ENCODE measurements around the gene CT47A1.
A peak's percentile ranks its signal among the peaks of the same experiment; 100 is the strongest.
"Not testable (repeated sequence)": the region's sequence is repeated elsewhere in the genome, so short reads cannot be mapped to it uniquely, and the experiment has no call there.

CT47A1 gene

GRCh38 chrX:120985660-120986059 lies at the start of gene CT47A1:
Gene CT47A1, minus strand, starts transcription at chrX:120985760. Its CDS starts 231 bp downstream, at chrX:120985529.
- FAIRE-seq: not testable (repeated sequence)

GRCh38 chrX:121032531-121032930 lies 47.0 kb upstream of the CT47A1 start:
- FAIRE-seq: no peak

GRCh38 chrX:121030083-121030482 lies 44.5 kb upstream of the CT47A1 start:
- no peak for FAIRE-seq

GRCh38 chrX:121028419-121028818 lies 42.9 kb upstream of the CT47A1 start:
- no peak for FAIRE-seq

- no peak for FAIRE-seq
Measured at GRCh38 chrX:121014826-121015225, 29.3 kb upstream of the CT47A1 start.

GRCh38 chrX:121013897-121014455 lies 28.4 kb upstream of the CT47A1 start:
- no peak for FAIRE-seq

GRCh38 chrX:121011254-121011653 lies 25.7 kb upstream of the CT47A1 start:
- FAIRE-seq: no peak

GRCh38 chrX:121010218-121010617 lies 24.7 kb upstream of the CT47A1 start:
- no peak for FAIRE-seq

GRCh38 chrX:121009764-121010163 lies 24.2 kb upstream of the CT47A1 start:
- FAIRE-seq: no peak

- FAIRE-seq: no peak
Measured at GRCh38 chrX:121008920-121009319, 23.4 kb upstream of the CT47A1 start.

GRCh38 chrX:121000589-121000988 lies 15.0 kb upstream of the CT47A1 start:
- FAIRE-seq: peak; percentile 80

- no peak for FAIRE-seq
Measured at GRCh38 chrX:120999413-120999812, 13.9 kb upstream of the CT47A1 start.

- FAIRE-seq: not testable (repeated sequence)
Measured at GRCh38 chrX:120956500-120956899, 29.1 kb downstream of the CT47A1 start, which contains the start of gene CT47A7. Gene CT47A7, minus strand, starts transcription at chrX:120956600. Its CDS starts 255 bp downstream, at chrX:120956345.

Data from islet of Langerhans (tissue), 1 donor.